Fibroblast of skin of back (primary cell): ENCODE measurements around the gene C2CD2L.
"Not testable (repeated sequence)": the region's sequence is repeated elsewhere in the genome, so short reads cannot be mapped to it uniquely, and the experiment has no call there.

Experiments
- DNase-seq: peaks from one replicate; pipeline ENCODE4 v3.0.0-alpha.2; 2013

The C2CD2L gene

GRCh38 chr11:119116235-119116594 is 9.1 kb downstream of the C2CD2L start:
- no peak for DNase-seq

- DNase-seq: no peak
Measured at GRCh38 chr11:119116601-119117000, 9.5 kb downstream of the C2CD2L start.

DNA sequence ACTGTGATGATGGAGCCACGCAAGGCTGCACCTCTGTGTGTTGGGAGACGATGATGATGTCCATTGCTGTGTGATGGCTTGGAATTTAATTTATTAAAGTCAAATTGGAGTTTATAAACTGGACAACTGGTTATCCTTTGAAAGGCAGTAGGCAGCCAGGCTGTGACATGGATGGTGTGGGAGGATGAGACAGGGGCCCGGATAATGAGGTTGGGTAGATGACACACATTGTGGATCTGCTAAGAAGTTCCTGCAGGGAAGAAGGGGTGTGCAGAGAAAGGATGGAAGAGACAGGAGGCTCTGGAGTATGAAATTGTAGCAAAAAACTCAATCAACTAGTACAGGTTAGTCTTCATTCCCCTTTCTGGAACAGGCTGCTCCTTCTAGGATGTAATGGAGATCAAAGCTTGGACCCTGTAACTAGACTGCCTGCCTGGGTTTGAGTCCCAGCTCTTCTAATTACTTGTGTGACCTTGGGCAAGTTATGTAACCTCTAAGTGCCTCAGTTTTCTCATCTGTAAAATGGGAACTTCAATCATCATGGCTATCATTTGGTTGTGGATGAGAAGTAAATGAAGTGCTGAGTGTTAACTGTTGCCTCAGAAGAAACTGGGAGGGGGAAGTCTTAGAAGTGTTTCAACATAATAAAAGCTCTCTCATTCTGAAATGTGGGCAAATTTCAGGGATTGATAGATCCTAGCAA is 10.0 kb downstream of the C2CD2L start:
- no peak for DNase-seq

DNA sequence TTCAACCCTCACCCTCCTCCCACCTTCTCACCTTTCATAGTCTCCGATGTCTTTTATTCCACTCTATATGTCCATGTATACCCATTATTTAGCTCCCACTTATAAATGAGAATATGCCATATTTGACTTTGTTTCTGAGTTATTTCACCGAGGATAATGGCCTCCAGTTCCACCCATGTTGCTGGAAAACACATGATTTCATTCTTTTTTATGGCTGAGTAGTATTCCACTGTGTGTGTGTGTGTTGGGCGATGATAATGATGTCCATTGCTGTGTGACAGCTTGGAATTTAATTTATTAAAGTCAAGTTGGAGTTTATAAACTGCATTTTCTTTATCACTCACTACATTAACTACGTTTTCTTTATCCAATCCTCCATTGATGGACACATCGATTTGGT is 11.1 kb downstream of the C2CD2L start:
- no peak for DNase-seq

DNA sequence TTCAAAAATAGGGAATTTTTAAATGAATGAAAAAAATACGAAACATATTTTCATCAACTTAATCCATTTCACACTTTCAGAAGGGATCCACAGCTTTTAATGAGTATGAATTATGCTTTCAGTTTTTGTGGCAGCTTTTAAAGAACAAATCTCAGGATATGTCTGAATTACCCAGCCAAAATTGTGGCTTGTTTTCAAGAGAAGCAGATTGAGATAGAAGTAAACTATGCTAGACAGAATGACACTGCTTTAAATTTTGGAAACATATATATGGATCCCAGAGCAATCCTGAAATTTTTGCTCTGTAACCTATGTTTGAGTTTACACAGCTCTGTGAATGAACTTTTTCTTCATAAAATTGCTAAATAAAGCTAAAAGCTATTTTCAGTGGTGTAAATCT is 11.8 kb downstream of the C2CD2L start:
- DNase-seq: no peak

- DNase-seq: no peak
Measured at GRCh38 chr11:119120639-119121007, 13.5 kb downstream of the C2CD2L start.

DNA sequence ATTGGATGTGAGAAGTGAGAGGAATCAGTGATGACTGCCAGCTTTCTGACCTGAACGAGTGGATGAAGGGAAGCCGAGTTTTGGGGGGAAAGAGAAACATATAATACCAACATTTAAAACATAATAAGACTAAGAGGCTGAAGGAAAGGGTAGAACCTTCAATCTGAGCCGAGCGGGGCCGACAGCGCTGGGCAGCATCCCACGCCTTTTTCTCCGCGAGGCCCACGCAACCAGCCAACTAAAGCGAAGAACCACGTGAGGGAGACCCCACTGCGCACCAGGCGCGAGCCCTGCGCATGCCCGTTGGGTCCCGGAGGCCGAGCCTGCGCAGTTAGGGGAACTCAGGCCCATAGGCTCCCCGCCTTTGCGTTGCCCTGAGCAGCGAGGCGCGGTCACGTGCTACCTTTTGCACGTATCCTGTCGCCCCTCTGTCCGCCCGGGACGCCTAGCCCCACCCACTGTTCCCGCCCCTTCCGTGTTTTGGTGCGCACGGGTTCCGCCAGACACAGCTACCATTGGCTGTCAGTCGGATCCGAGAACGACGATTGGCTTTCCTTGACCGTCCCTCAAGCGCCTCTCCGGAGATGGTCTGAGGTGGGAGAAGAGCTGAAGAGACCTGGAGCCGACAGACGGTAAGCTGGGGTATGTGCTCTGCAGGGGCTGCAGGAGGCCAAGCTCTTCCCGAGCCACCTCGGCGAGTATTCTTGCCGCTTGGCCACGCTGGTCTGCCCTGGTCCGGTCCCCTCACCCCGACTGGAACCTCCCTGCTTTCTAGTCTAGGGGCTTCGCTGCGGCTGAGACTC is 14.1 kb downstream of the C2CD2L start, which contains the start of gene HINFP:
Gene HINFP (plus strand): TSS at position 573 of the 803 bp plus-strand sequence. CDS start 5,365 bp downstream, outside the sequence.
- peak; percentile 99 for DNase-seq

GRCh38 chr11:119121811-119122124 is 14.6 kb downstream of the C2CD2L start:
- DNase-seq: no peak

DNA sequence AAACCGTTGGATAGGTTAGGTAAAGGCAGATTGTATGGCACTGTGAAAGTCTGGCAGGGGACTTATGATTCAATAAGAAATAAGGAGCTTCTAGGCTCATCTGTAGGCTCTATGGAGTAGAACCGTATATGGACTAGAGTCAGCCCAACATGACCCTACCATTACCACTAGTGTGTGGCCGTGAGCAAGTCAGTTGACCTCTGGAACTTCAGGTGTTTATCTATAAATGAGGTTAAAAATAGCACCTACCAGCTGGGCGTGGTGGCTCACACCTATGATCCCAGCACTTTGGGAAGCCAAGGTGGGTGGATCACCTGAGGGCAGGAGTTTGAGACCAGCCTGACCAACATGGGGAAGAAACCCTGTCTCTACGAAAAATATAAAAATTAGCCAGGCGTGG is 18.7 kb downstream of the C2CD2L start:
- DNase-seq: no peak

GRCh38 chr11:119126675-119127268 is 19.6 kb downstream of the C2CD2L start:
- DNase-seq: no peak

- DNase-seq: no peak
Measured at GRCh38 chr11:119130662-119131061, 23.5 kb downstream of the C2CD2L start.

DNA sequence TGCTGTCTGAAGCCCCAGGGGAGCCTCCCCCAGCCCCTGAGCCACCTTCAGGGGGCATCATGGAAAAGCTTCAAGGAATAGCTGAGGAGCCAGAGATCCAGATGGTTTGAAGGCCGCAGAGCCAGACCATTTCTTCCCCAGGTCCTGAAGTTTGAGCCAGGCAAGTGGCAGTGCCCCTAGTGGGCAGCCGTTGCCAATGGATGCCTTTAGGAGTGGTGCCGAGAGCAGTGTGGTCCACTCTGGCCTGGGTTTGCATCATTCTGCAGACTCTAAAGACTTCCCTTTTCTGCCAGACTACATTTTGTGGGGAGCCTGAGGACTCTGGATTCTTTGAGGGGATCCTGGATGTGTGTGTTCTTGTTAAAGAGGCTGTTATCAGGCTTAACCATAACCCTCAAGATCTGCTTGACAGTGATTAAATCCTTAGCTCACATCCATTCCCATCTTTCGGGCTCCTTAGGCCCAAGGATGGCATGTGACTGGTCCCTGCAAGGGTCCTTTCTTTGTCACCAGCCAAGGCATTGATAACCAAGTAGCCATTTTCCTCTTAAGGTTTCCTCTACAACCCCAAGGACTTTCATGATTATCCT is 27.3 kb downstream of the C2CD2L start:
- peak; percentile 4 for DNase-seq

DNA sequence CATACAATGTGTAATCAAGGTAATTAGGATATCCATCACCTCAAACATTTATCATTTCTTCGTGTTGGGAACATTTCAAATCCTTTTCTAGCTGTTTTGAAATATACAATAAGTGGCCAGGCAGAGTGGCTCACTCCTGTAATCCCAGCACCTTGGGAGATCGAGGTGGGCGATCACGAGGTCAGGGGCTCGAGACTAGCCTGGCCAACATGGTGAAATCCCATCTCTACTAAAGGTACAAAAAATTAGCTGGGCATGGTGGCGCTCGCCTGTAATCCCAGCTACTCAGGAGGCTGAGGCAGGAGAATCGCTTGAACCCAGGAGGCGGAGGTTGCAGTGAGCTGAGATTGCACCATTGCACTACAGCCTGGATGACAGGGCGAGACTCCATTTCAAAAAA is 32.1 kb downstream of the C2CD2L start:
- DNase-seq: not testable (repeated sequence)

- peak; percentile 77 for DNase-seq
Measured at GRCh38 chr11:119144825-119145486, 37.8 kb downstream of the C2CD2L start.

DNA sequence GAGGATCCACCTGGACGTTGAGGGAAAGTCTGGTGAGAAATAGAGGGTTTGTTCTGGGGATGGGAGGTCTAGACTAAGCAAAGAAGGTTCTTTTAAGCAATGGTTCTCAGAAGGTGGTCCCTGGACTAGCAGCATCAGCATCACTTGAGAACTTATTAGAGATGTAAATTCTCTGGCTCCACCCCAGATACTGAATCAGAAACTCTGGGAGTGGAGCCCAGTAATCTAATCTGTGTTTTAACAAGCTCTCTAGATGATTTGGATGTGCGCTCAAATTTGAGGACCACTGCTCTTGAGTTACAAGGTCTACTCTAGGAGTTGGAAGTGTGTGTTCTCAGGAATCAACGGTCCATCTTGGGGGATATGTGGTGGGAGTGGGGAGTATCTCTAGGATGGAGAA is 38.4 kb downstream of the C2CD2L start:
- DNase-seq: no peak

DNA sequence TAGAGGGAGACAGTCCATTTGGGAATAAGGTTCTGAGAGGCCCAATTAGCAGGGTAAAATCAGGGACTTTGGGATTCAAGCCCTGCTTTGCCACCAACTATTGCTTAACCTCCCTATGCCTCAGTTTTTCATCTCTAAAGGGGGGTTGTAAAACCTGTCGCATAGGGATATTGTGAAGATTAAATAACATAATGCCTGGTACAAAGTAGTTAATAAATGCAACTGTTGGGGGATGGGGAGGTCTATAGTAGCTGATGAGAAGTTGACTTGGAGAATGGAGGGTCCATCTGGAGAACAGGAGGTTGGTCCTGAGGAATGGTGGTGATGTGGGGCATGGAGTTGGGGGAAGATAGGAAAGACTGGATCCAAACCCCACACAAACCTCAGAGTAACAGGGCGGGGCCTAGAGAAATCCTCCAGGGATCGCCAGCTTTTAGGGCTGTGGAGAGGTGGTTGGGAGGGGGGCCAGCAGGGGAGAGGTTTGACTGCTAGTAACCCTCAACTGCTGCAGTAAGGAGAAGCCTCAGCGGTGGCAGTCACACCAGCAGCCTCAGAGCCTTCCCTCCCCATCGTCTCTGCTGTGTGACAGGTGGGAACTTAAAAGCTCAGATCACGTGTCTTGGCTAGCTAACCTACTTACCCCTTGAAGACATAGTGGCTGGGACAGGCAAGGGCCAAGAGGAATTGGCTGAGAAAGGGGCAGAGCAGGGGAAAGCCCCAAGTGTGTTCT is 40.6 kb downstream of the C2CD2L start:
- DNase-seq: no peak

DNA sequence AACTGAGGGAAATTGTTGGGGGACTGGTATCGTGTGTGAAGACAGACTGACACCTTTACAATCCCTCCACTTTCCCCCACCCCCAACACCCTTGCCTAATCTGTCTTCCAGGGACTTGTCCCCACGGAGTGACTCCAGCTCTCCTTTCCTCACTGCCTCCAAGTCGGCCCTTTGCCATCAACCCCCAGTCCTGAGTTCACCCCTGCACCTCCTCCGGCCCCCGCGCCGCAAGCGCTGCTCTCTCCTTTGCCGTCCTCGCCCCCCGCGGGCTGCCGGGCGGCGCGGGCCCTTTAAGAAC is 41.5 kb downstream of the C2CD2L start:
- no peak for DNase-seq

DNA sequence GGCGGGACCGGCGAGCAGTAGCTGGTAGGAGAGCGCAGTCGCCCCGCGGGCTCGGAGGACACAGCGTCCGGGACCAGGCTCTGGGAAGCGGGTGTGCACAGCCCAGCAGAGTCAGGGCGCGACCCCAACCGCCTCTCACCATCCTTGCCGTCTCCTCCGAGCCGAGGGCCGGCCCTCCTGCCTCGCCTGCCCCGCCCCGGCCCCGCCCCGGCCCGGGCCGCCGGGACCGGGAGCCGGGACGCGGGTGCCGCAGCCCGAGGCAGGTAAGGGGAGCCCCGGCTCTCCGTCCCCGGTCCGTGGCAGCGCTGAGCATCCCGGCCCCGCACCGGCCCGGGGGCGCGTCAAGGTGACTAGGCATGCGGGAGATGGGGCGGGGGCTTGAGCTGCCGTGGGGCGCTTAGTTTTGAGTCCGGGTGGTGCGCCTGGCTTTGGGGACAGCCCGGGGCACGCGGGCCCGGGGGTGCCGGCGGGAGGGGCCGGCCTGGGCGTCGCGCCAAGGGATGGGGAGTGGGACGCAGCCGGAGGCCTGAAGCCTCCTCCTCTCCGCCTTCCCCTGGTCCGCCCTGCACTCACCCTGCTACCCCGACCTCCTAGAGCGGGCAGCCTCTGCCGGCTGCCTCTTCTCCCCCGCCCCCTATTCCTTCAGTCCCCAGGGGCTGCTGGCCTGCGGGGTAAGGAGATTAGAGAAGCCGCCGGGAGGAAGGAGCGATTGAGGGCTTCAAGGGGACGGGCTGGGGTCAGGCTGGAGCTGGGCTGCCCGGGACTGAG is 42.1 kb downstream of the C2CD2L start, which contains the start of gene ABCG4:
Gene ABCG4 (plus strand): TSS at position 35 of the 768 bp plus-strand sequence. CDS start 914 bp downstream, outside the sequence.
- peak; percentile 22 for DNase-seq

DNA sequence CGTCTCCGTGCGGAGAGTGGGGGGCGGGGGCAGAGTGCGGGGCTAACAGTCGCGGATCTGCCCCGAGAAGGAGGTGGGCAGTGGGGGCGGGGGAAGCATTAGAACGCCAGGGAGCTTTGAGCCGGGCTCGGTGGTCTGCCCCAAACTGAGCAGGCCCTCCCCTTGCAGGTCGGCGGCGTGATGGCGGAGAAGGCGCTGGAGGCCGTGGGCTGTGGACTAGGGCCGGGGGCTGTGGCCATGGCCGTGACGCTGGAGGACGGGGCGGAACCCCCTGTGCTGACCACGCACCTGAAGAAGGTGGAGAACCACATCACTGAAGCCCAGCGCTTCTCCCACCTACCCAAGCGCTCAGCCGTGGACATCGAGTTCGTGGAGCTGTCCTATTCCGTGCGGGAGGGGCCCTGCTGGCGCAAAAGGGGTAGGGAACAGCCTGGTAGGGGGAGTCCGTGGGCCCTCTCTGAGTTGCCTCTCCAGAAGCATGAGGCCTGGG is 42.7 kb downstream of the C2CD2L start:
- no peak for DNase-seq

- no peak for DNase-seq
Measured at GRCh38 chr11:119152043-119152442, 44.9 kb downstream of the C2CD2L start.

DNA sequence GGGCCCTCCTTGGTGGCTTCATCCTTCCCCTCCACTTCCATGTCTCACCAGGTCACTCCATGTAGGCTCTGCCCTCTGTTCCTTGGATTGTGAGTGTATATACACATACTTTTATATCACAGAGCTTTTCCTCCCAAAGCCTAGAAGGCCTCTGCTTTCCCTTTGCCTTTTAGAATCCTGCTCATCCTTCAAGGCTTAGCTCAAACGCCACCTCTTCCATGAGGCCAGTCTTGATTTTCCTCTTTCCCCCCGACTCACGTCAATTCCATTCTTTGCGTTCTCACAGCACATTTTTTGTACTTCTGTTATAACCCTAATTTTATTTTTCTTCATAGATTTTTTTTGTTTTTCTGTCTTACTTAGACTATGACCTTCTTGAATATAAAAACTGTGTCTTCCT is 45.5 kb downstream of the C2CD2L start:
- DNase-seq: no peak
